HepG2 (cell line): ENCODE data around the gene CCN6. TPM values are rescaled to one million over a fixed set of nuclear protein-coding genes. Genes with fewer than 3 reads are reported as not detected.
A peak's percentile ranks its signal among the peaks of the same experiment; 100 is the strongest.

Experiments
- ARID3A ChIP-seq: IDR thresholded peaks from 2 replicates; pipeline ENCODE4 v1.6.1; 2012; ENCODE audit warnings: low read depth, low read length, improper control_type of control experiment
- CHCHD3 ChIP-seq: sonication (generic); formaldehyde crosslinking; IDR thresholded peaks from 2 replicates; pipeline ENCODE4 v1.8.0; 2022; ENCODE audit warnings: mild to moderate bottlenecking, missing genetic modification reagents, moderate library complexity
- CSRNP2 ChIP-seq: sonication (generic); formaldehyde crosslinking; conservative IDR thresholded peaks from 2 replicates; pipeline ENCODE4 v1.8.0; 2022; ENCODE audit warnings: low read depth, missing genetic modification reagents
- CTCF ChIP-seq: sonication (generic); formaldehyde crosslinking; IDR thresholded peaks from 2 replicates; pipeline ENCODE4 v1.5.0; 2020; ENCODE audit warnings: mild to moderate bottlenecking, missing genetic modification reagents, moderate library complexity
- FOXK1 ChIP-seq: sonication (generic); formaldehyde crosslinking; IDR thresholded peaks from 2 replicates; pipeline ENCODE4 v1.4.0; 2020; ENCODE audit warnings: low read depth, missing genetic modification reagents, borderline replicate concordance
- HNF4G ChIP-seq, 2 experiments: sonication (generic) in 1 of 2; formaldehyde crosslinking in 1 of 2; IDR thresholded peaks; 2 replicates each; pipeline versions ENCODE4 v1.4.0 to v1.6.1; 2011 to 2020; ENCODE audit warnings: borderline replicate concordance in 2 of 2, low read depth in 2 of 2, mild to moderate bottlenecking in 2 of 2, low read length in 1 of 2, missing genetic modification reagents in 1 of 2, moderate library complexity in 1 of 2
- MIXL1 ChIP-seq: IDR thresholded peaks from 2 replicates; pipeline ENCODE4 v1.6.1; 2016
- PITX1 ChIP-seq: sonication (generic); formaldehyde crosslinking; IDR thresholded peaks from 2 replicates; pipeline ENCODE4 v1.5.1; 2020; ENCODE audit warnings: mild to moderate bottlenecking, missing genetic modification reagents
- POLR2AphosphoS2 ChIP-seq: IDR thresholded peaks from 2 replicates; pipeline ENCODE4 v1.6.1; 2011; ENCODE audit warnings: low read depth, low read length, improper control_type of control experiment
- RCOR2 ChIP-seq: IDR thresholded peaks from 2 replicates; pipeline ENCODE4 v1.6.1; 2016; ENCODE audit warnings: missing biosample characterization, missing genetic modification reagents
- SMC3 ChIP-seq: IDR thresholded peaks from 2 replicates; pipeline ENCODE4 v1.6.1; 2011; ENCODE audit warnings: low read length, improper control_type of control experiment
- STAG1 ChIP-seq: sonication (generic); formaldehyde crosslinking; IDR thresholded peaks from 2 replicates; pipeline ENCODE4 v1.4.0; 2020; ENCODE audit warnings: missing genetic modification reagents
- TARDBP ChIP-seq: sonication (generic); formaldehyde crosslinking; IDR thresholded peaks from 2 replicates; pipeline ENCODE4 v1.8.0; 2022; ENCODE audit warnings: mild to moderate bottlenecking, missing genetic modification reagents
- ZMYM4 ChIP-seq: sonication (generic); formaldehyde crosslinking; IDR thresholded peaks from 2 replicates; pipeline ENCODE4 v1.8.1; 2023; ENCODE audit warnings: mild to moderate bottlenecking, missing genetic modification reagents
- ZNF343 ChIP-seq: sonication (generic); formaldehyde crosslinking; IDR thresholded peaks from 2 replicates; pipeline ENCODE4 v1.4.0; 2020; ENCODE audit warnings: mild to moderate bottlenecking, missing genetic modification reagents
- ZNF501 ChIP-seq: sonication (generic); formaldehyde crosslinking; IDR thresholded peaks from 2 replicates; pipeline ENCODE4 v1.5.1; 2020; ENCODE audit warnings: mild to moderate bottlenecking, moderate library complexity, missing genetic modification reagents
- ZNF552 ChIP-seq: sonication (generic); formaldehyde crosslinking; IDR thresholded peaks from 2 replicates; pipeline ENCODE4 v1.9.0; 2022; ENCODE audit warnings: missing genetic modification reagents, mild to moderate bottlenecking, borderline replicate concordance
- ZNF644 ChIP-seq: IDR thresholded peaks from 2 replicates; pipeline ENCODE4 v1.6.1; 2016; ENCODE audit warnings: low read depth
- ZNF780A ChIP-seq: sonication (generic); formaldehyde crosslinking; IDR thresholded peaks from 2 replicates; pipeline ENCODE4 v1.8.0; 2022; ENCODE audit warnings: mild to moderate bottlenecking, missing genetic modification reagents, moderate library complexity
- polyA plus RNA-seq, 8 experiments: library from polyadenylated mRNA; depleted of rRNA in 3 of 8; stranded (reverse) in 7 of 8; unstranded in 1 of 8; fragments of >200 nt; fragmentation: Illumina TruSeq in 4 of 8; extraction: Trizol in 4 of 8; gene quantifications; 2 replicates each; pipeline versions ENCODE4 v1.2.1 to v1.2.3, GENCODE V29; 2011 to 2016; ENCODE audit warnings: low read depth in 4 of 8, missing spikeins in 1 of 8, mixed read lengths in 1 of 8; ENCODE audit not compliant: insufficient read depth in 1 of 8
- total RNA-seq, 5 experiments: library from RNA; depleted of rRNA; stranded (reverse); fragments of >200 nt; fragmentation: Illumina TruSeq; extraction: Trizol; gene quantifications; 2 replicates each; pipeline ENCODE4 v1.2.3, GENCODE V29; 2016; ENCODE audit warnings: low read depth in 1 of 5

The CCN6 gene
- total and polyA plus RNA-seq, 2 of the 13 experiments (the other 11 are each of a cell fraction or from before 2014, with no cell fraction given), result not detected

- no peak for TF ChIP-seq FOXK1
- no peak for TF ChIP-seq CSRNP2 (CRISPR knock-in tag)
- 0 out of 2 replicates have a peak, but pooled peaks have one; percentile 29 for TF ChIP-seq MIXL1 (CRISPR knock-in tag)
- TF ChIP-seq ZNF501, result peak; percentile 59; the same call in 1 of the 2 replicates
- no peak for TF ChIP-seq ARID3A
- no peak for TF ChIP-seq RCOR2 (CRISPR knock-in tag)
- no peak for TF ChIP-seq ZNF552 (CRISPR knock-in tag)
- TF ChIP-seq CHCHD3, result no peak
- TF ChIP-seq PITX1, result no peak
- peak; percentile 90 for TF ChIP-seq CTCF
- TF ChIP-seq TARDBP (CRISPR knock-in tag), result 0 out of 2 replicates have a peak, but pooled peaks have one; percentile 25
- no peak for TF ChIP-seq POLR2AphosphoS2
- 0 out of 2 replicates have a peak, but pooled peaks have one; percentile 18 for TF ChIP-seq ZNF644
- no peak for TF ChIP-seq ZNF780A (CRISPR knock-in tag)
- TF ChIP-seq ZMYM4 (CRISPR knock-in tag), result peak; percentile 37; the same call in 1 of the 2 replicates
- TF ChIP-seq HNF4G (IDR thresholded peaks at IDR 0.05; ENCODE audit: borderline replicate concordance, low read depth, low read length), result no peak
- 0 out of 2 replicates have a peak, but pooled peaks have one; percentile 24 for TF ChIP-seq HNF4G (CRISPR knock-in tag; IDR thresholded peaks at IDR 0.05; ENCODE audit: borderline replicate concordance, low read depth)
- no peak for TF ChIP-seq ZNF343 (CRISPR knock-in tag)
- TF ChIP-seq SMC3, result peak; percentile 79
- peak; percentile 87 for TF ChIP-seq STAG1
Measured at GRCh38 chr6:112010328-112010727, 43.6 kb upstream of the CCN6 start (continued).
